Tibial nerve (tissue), 3 donors: ENCODE measurements around the gene UGT1A8.

Experiments
- CTCF ChIP-seq, 5 experiments: fragments of 200-600 bp in 3 of 5; fragments of 450-650 bp in 2 of 5; sonication (generic) in 3 of 5; IDR thresholded peaks; one replicate each; pipeline ENCODE4 v1.5.1; 2016 to 2019; ENCODE audit warnings: antibody characterized with exemption in 5 of 5, mild to moderate bottlenecking in 3 of 5, moderate library complexity in 2 of 5
- POLR2A ChIP-seq, 2 donors: fragments of 450-650 bp; IDR thresholded peaks; one replicate each; pipeline ENCODE4 v1.6.1; 2017; ENCODE audit warnings: antibody characterized with exemption in 2 of 2, mild to moderate bottlenecking in 2 of 2, moderate library complexity in 2 of 2

- no peak for TF ChIP-seq CTCF (IDR thresholded peaks at IDR 0.05)
- no peak for TF ChIP-seq POLR2A (IDR thresholded peaks at IDR 0.05)
Measured at GRCh38 chr2:233800208-233800607, 182.8 kb downstream of the UGT1A8 start.
